HG02623 (cell line): ENCODE measurements around the gene PALD1.

Experiments
- ATAC-seq: cut with Tn5 transposase; IDR thresholded peaks from one replicate; pipeline ENCODE4 v1.9.1; 2021; ENCODE audit warnings: moderate library complexity; ENCODE audit not compliant: unreplicated experiment

The PALD1 gene

DNA sequence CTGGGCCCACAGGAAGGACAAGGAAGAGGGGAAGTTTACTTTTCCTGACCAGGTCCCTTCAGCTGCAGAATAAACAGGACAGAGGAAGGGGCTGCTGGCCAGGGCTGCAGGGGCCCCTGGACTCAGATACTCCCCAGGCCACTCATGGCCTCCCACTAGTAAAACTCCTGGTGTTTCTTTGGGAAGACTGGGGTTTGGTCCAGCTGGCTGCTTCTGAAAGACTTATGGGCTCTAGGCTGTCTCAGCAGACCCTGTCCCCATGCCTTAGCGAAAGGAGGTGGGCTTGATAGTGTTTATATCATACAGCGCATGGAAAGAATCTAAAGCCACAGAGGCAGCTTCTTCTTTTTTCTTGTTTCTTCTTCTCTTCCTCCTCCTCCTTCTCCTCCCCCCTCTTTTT is 56.4 kb downstream of the PALD1 start:
- ATAC-seq: no peak

DNA sequence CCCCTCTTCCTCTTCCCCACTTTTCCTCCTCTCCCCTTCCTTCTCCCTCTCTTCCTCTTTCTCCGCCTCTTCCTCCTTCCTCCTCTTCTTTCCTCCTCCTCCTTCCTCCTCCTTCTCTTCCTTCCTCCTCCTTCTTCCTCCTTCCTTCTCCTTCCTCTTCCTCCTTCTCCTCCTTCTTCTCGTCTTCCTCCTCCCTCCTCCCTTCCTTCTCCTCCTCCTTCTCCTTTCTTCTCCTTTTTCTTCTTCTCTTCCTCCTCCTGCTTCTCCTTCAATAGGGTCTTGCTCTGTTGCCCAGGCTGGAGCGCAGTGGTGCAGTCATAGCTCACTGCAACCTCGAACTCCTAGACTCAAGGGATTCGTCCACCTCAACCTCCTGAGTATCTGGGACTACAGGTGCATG is 56.9 kb downstream of the PALD1 start:
- ATAC-seq: no peak

DNA sequence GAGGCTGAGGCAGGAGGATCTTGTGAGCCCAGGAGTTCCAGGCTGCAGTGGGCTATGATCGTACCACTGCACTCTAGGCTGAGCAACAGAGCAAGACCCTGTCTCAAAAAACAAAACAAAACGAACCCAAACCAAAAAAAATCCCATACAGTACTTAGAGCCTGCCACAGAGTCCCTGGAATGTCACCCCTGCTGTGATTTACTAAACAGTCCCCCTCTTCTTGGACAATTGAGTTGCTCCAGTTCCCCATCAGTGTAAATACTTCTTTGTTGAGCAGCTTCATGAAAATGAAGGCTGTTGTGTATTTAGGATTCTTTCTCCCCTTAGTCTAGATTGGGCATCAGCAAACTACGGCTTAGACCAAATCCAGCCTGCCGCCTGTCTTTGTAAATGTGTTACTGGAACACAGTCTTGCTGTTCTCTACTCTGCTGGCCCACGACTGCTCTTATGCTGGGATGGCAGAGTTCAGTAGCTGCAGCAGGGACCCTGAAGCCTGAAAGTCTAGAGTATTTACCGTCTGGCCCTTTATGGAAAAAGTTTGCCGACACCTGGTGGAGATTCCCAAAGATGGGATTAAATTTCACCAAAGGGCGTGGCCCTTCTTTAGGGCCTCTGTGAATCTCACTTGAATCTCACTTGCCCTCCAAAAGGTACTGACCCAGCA is 57.8 kb downstream of the PALD1 start:
- no peak for ATAC-seq

DNA sequence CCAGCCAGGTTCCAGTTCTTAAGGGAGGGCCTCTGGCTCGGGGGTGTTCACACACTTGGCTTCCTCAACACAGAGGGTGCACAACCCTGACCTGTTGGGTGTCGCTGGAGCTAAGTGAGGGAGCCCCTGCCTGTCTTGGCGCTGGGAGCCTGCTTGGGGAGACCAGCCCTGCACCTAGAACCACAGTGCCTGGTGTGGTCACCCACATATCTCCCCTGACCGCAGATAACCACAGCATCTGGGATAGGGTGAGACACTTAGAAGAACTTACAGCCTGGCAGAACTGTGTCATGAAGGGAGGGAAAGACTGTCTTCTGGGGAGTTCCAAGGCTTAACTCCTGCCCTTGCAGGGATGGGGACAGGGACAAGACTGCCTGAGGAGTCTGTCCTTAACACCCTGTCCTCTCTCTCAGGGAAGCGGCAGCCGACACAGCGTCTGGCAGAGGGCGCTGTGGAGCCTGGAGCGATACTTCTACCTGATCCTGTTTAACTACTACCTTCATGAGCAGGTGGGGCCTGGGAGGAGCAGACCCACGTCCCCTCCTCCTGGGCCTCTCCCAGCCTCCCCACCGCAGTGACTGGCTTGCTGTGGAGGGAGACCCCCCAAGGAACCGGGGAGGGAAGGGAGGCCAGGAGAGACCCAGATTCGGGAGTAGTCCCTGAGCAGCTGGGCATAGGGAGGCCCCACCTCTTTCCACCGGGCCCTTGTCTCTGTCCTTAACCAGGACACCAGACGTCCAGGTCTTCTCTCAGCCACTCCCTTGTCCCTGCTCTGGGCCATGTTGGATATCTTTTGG is 59.0 kb downstream of the PALD1 start:
- no peak for ATAC-seq

DNA sequence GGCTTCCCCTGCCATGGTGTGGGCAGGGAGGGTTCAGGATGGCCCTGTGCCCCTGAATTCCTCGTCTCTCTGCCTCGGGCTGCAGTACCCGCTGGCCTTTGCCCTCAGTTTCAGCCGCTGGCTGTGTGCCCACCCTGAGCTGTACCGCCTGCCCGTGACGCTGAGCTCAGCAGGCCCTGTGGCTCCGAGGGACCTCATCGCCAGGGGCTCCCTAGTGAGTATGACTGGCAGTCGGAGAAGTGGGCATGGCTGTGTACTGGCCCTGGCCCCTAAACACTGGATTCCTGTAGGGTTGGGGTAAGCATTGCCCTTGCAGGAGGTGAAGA is 59.6 kb downstream of the PALD1 start:
- ATAC-seq: no peak

DNA sequence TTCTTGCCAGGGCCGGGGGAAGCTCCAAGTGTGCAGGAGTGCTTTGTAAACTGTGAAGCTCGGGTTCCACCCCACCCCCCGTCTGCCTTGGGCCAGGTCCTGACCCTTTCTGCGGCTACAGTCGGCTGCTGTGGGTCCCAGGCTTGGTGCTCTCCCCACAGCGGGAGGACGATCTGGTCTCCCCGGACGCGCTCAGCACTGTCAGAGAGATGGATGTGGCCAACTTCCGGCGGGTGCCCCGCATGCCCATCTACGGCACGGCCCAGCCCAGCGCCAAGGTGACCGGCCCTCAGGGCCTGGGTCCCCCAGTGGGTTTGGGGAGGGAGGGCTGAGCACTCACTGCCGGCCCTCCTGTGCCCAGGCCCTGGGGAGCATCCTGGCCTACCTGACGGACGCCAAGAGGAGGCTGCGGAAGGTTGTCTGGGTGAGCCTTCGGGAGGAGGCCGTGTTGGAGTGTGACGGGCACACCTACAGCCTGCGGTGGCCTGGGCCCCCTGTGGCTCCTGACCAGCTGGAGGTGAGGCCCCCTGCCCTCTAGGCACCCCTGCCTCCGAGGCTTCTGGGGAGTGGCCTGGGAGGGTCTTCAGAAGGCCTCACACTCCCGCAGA is 60.3 kb downstream of the PALD1 start:
- ATAC-seq: no peak

DNA sequence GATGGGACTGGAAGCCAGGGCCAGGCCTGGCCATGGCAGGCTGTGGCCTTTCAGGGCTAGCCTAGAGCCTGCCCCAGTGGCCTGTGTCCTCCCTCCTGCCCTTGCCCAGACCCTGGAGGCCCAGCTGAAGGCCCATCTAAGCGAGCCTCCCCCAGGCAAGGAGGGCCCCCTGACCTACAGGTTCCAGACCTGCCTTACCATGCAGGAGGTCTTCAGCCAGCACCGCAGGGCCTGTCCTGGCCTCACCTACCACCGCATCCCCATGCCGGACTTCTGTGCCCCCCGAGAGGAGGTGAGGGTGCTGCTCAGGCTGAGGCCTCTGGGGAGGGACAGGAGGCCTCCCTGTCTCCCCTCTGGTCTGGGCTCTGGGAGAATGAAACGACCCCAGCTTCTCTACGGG is 60.9 kb downstream of the PALD1 start:
- no peak for ATAC-seq

DNA sequence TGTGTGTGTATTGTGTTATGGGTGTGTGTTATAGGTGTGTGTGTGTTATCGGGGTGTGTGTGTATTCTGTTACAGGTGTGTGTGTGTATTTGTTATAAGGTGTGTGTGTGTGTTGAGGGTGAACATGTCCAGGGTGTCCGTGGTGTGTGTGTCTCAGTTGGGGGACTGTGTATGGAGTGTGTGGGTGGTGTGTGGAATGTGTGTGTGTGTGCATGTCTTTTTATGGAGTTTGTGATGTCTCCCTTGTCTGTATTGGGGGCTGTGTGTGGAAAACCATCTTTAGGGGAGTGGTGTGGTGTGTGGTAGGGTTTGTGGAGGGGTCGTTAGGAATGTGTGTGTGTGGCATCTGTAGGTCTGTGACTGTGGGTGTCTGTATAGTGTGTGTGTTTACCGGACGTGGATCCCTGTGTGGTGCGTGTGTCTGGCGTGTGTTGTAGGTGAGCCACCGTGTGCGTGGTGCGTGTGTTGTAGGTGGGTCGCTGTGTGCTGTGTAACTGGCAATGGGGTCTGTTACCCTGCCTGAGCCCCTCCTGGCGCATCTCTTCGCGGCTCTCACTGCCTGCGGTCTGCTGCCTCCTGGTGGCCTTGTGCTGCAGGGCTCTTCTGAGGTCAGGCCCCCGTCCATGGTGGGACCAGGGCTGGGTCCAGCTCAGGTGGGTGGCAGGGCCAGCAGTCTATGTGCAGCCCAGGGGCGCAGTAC is 61.7 kb downstream of the PALD1 start:
- ATAC-seq: no peak

DNA sequence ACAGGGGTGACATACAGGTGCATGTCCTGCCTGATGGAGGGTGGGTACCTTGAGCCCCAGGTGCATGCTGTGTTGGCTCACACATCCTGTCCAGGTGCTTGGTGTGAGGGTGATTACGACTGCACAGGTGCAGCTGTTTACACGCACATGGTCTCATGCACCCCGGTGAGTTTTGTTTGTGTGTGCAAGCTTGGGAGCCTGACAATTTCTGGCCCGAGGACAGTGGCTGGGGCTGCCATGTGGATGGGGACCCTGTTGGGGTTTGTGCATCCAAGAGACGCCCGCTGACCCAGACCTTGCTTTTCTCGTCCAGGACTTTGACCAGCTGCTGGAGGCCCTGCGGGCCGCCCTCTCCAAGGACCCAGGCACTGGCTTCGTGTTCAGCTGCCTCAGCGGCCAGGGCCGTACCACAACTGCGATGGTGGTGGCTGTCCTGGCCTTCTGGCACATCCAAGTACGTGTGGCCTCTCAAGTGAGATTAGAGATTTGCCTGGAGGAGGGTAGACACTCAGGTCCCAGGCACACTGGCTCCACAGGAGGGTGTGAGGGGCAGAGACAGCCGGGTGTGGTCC is 62.3 kb downstream of the PALD1 start:
- no peak for ATAC-seq

DNA sequence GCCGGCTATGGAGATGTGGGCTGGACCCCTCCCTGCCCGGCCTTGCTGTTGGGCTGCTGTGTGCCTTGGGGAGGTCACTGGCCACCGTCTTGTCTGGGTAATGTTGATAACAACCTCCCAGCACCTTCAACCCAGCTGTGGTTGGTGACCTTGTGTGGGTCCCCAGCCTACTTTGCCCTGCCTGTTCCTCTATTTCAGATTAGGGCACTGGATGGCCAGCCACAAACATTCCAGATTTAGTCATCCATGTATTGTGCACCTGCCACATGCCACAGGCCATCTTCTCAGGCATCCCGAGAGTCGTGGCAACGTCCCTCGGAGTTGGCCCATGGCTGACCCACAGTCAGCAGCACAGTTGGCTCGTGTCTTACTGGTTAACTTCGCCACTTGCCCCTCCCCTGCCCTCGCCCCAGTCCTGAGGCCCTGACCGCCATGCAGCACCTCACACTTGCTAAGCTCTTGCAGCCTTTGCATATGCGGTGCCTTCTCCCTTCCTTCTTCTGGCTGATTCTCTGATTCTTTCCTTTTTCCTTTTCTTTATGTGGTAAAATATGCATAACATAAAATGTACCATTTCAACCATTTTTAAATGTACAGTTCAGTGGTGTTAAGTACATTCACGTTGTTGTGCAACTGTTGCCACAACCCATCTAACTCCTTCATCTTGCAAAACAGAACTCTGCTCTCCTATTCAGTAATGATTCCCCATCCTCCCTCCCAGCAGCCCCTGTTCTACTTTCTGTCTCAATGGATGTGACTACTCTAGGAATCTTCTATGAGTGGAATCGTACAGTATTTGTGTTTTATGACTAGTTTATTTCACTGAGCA is 63.4 kb downstream of the PALD1 start:
- no peak for ATAC-seq

DNA sequence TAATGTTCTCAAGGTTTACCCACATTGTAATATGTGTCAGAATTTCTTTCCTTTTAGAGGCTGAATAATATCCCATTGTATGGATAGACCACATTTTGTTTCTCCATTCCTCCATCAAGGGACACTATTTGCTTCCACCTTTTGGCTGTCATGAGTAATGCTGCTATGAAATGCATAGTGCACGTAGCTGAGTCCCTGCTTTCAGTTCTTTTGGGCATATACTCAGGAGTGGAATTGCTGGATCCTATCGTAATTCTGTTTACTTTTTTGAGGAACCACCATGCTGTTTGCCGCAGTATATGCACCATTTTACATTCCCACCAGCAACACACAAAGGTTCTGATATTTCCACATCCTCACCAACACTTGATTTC is 64.0 kb downstream of the PALD1 start:
- no peak for ATAC-seq

DNA sequence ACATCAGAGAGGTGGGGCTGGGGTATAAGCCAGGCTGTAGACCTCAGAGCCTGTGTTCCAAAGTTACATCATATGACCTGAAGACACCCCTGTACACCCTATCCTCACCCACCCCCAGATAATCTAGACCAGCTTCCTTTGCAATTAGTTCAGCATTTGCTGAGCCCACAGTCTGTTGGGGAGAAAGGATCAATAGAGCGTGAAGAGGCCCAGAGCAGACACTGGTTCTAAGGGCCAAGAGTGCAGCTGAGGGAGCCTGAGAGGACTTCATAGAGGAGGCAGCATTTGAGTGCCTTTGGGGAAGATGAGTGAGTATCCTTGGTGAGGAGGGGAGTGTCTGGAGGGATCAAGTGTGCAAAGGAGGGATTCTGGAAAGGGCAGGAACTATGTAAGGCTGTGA is 65.3 kb downstream of the PALD1 start:
- no peak for ATAC-seq

DNA sequence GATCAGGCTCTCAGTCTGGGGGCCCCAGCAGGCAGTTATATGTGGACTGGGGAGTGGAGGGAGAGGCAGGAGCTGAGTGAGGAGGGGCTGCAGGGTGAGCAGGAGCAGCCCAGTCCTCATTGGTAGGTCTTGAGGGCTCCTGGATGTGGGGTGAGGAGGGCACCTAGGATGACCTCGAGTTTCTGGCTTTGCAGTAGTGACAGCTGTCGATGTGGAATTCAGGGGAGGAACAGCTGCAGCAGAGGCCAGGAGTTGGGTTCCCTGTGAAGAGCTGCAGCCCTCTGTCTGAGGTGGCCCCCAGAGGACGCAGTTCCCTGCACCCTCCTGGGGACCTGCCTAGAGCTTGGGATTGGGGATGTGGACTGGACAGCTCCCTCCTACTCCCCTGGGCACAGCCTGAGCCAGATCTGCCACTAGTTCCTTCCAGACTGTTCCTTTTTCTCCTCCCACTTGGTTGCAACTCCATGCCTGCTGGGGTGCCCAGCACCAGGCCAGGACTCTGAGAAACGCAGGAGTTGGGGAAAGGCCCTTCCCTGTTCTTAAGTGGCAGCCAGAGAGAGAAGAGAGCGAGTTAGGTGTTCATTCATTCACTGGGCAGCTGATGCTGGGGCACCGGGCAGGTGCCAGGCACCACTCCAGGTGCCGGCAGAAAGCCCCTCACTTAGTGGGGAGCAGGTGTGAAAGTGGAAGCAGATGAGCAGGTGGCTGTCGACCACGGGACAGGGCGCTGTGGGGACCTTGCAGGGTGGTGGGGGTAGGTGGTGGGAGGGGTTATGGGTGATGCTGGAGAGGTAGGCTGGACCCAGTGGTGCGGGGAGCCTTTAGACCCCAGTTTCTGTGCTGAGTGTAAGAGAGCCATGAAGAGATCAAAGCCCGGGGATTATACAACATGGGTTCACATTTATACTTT is 66.1 kb downstream of the PALD1 start:
- ATAC-seq: no peak

DNA sequence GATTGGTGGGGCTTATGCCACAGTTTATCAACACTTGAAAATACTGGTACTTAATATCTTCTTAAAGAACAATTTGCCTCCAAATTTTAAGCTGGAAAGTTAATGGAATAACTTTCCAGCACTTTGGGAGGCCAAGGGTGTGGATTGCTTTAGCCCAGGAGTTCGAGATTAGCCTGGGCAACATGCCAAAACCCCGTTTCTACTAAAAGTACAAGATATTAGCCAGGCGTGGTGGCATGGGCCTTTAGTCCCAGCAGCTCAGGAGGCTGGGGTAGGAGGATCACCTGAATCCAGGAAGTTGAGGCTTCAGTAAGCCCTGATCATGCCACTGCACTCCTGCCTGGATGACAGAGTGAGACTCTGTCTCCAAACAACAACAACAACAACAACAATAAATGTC is 68.0 kb downstream of the PALD1 start:
- ATAC-seq: no peak

DNA sequence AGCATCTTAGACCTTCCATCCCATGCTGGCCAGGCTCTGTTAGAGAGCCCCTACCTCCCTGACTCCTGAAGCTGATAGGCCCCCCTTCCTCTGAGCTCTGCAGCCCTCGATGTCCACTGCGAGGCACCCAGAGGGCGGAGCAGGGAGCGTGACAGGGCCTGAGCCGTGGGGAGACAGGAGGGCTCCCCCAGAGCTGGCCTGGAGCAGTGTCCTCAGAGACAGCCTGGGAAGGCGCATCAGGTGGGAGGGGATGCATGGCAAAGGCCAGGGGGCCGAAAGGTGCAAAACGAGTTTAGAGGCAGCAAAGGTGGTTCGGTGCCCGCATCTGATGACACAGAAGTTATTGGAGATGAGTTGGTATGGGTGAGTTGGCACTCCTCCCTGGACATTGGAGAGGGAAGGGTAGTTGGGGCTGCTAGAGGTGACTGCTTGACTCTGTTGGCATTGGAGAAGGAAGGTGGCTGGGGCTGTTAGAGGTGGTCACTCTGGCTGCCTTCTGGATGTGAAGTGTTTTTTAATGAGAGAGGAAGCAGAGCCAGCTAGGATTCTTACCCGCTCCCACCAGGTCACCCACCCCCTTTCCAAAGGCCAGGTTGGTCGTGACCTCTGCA is 70.9 kb downstream of the PALD1 start:
- ATAC-seq: no peak

DNA sequence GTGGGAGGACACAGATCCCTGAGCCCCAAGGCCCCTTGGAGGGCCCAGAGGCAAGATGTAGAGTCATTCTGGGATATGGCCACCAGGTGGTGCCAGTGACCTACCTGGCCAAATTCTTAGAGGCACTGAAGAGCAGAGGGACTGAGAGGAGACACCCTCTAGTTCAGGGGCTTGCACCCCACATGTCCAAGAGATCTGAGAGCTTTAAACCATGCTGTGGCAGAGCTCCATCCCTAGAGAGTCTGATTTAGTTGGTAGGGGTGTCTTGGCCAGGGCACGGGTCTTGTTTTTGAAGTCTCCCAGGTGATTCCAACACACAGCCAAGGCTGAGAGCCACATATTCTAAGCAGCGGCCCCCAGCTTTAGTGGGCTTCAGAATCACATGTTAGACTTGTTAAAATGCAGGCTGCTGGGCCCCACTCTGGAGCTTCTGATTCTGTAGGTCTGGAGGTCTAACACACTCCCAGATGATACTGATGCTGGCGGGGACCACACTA is 71.4 kb downstream of the PALD1 start:
- no peak for ATAC-seq

DNA sequence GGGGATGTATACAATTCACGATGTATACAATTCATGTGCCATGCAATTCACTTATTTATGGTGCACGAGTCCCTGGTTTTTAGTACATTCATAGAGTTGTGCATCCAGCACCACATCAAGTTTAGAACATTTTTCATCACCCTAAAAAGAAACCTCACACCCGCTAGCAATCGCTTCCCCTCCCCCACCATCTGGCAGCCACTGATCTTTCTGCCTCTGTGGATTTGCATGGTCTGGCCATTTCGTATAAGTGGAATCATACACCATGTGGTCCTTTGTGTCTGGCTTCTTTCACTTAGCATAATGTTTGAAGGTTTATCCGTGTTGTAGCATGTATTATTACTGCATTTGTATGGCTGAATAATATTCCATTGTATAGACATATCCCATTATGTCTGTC is 71.9 kb downstream of the PALD1 start:
- ATAC-seq: no peak

DNA sequence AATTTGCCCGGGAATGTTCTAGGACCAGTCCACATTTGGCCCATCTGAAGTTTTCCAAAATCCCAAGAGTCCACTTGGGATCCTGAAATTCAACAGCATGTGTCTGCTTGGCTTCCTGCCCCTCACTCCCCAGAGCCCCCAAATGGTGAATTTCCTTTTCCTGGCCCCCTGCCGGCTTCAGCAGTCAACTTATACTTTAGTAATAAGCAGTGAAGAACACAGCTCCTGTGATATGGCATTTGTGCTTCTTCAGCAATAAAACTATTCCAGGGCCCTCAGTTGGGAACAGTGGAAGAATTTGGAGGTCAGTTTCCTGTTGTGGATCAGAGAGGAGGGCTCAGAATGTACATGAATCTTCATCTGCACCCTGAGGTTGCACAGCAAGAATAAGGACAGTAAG is 72.9 kb downstream of the PALD1 start:
- ATAC-seq: no peak

DNA sequence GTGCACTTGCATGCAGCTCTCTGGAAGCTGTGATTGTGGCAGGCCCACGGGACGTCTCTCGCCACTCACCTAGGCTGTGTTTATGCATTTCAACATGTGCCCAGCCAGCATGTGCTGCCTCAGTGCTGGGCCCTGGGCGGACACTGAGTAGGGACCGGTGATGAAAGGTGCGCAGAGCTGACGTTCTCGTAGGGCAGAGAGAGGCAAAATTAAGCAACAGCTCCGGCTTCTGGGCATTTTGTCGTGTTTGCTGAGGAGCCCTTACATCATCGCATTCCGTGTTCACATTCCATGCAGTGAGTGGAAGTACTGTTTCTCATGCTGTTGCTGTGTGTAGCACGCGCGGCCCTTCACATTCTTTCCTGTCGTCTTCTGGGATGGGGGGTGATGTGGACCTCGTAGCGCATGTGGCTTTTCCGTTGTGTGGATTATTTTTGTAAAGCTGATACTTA is 73.4 kb downstream of the PALD1 start:
- no peak for ATAC-seq
